PC-3 (cell line): ENCODE data around the gene SLC47A2.

Experiments
- EZH2phosphoT487 ChIP-seq: fragments of 300-600 bp; sonication (generic); IDR thresholded peaks from 2 replicates; pipeline ENCODE4 v1.6.1; 2018; ENCODE audit warnings: mild to moderate bottlenecking, antibody characterized with exemption, low read length, borderline replicate concordance
- TF ChIP-seq, protein P1 (sequence below): fragments of 300-600 bp; sonication (generic); conservative IDR thresholded peaks from 2 replicates; pipeline ENCODE4 v1.5.1; 2017; ENCODE audit warnings: antibody characterized with exemption, low read depth, mild to moderate bottlenecking, low read length

DNA sequence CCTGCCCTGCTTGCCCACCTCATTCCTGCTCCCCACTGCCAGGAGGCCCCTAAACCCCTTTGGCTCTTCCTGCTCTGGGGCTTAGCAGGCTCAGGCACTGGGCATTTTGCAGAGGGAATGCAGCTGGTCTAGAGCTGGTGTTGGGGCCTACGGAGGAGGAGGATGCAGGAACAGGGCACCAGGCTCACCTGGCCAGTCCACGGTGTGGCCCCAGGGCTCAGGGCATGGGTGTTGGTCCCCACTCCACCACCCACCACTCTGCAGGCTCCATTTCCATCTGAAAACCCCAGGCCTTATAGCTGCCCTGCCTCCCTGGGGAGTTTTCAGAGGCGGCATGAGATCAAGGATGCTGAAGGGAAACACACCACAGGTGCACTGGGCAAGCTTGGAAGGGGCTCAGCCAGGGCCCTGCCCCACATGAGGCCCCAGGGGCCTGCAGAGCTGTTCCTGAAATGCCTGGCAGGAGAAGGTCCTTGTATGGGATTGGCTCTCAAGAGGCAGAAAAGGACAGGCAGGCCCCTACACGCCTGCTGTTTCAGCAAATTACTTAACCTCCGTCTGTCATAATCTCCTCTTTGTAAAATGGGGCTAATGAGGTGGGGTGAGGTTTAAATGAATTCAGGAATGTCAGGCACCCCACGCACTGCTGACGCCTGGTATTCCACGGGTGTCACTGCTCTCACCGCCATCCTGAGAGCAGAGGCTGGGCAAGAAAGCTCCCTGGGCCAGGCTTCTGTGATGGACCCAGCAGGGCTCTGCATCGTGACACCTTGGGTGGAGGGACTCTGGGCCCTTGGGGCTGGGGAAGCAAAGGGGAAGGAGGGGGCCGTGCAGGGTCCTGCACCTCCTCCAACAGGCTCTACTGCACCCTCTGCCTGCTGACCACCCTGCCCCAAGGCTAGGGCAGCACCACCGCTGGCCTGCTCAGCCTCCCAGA is 9.3 kb downstream of the SLC47A2 start:
- TF ChIP-seq, protein P1, sequence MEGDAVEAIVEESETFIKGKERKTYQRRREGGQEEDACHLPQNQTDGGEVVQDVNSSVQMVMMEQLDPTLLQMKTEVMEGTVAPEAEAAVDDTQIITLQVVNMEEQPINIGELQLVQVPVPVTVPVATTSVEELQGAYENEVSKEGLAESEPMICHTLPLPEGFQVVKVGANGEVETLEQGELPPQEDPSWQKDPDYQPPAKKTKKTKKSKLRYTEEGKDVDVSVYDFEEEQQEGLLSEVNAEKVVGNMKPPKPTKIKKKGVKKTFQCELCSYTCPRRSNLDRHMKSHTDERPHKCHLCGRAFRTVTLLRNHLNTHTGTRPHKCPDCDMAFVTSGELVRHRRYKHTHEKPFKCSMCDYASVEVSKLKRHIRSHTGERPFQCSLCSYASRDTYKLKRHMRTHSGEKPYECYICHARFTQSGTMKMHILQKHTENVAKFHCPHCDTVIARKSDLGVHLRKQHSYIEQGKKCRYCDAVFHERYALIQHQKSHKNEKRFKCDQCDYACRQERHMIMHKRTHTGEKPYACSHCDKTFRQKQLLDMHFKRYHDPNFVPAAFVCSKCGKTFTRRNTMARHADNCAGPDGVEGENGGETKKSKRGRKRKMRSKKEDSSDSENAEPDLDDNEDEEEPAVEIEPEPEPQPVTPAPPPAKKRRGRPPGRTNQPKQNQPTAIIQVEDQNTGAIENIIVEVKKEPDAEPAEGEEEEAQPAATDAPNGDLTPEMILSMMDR: no peak
- no peak for TF ChIP-seq EZH2phosphoT487
